Measurements from ENCODE around the gene TRAIP.

Gene TRAIP

GRCh38 chr3:49876567-49876966 is 20.2 kb upstream of the TRAIP start:
- no peak for DNase-seq (ENCODE audit: low read depth)

DNA sequence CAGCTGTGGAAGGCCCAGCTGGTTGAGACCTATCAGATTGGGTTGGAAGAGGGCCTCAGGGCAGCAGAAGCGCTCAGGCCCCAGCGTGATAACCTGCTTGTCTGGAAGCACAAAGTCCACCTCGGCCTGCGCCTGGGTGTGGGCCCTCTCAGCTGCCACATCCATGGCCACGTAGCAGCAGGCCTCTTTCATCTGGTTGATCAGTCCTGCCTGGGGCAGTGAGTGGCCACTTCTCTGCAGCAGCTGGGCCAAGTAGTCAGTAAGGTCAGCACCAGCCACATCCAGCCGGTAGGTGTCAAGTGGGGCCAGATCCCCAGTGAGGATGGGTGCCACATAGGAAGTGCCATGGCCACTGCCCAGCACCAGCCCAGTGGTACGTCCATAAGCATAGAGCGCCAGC is 17.3 kb upstream of the TRAIP start:
- DNase-seq (ENCODE audit: low read depth), result no peak

DNA sequence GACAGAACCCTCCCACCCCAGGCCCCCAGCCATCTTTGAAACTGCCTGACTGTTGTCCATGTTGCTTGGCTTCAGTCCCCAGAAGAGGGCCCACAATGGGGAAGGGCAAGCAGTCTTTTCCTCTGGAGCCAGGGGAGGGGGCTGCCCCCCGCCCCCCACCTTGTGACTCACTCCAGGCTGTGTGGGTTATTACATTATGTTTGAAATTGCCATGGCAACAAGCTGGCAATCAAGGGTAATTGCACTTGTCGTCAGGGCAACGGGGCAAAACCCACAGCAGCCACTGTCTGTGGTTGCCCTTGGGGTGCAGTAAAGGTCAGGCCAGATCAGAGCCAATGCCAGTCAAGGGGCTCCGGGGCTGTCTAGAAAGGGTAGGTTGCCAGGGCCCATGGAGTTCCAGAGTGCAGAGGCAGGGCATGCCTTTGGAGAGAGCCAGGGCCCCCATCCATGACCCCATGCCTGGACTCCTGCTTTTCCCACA is 16.5 kb upstream of the TRAIP start:
- no peak for DNase-seq (ENCODE audit: low read depth)

- no peak for DNase-seq (ENCODE audit: low read depth)
These were observed 15.3 kb upstream of the TRAIP start for GRCh38 chr3:49871531-49872153.

- DNase-seq (ENCODE audit: low read depth), result no peak
These were observed 13.3 kb upstream of the TRAIP start, which contains the start of gene CAMKV for GRCh38 chr3:49869525-49870126. Gene CAMKV, minus strand, starts transcription at chr3:49869906. Its CDS starts 7,518 bp downstream, at chr3:49862388.

GRCh38 chr3:49868862-49869466 is 12.6 kb upstream of the TRAIP start:
- DNase-seq (ENCODE audit: low read depth), result no peak

GRCh38 chr3:49867871-49868321 is 11.5 kb upstream of the TRAIP start:
- DNase-seq (ENCODE audit: low read depth), result no peak

DNA sequence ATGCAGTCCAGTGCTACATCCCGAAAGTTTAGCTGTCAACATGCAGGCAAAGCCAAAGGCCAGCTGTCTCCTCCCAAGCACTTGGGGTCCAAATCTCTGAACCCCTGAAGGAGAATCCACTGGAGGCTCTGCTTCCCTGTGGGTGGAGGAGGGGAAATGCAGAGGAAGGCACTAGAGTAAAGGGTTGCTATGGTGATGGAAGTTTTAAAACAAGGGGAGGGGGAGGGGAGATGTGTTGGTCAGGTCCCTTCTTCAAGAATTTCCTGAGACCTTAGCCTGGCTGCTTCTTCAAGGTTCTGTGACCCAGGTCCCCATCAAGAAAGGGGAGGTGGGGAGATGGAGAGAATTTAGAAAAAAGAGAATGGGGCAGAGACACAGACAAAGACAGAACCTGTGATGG is 11.0 kb upstream of the TRAIP start:
- DNase-seq (ENCODE audit: low read depth), result no peak

GRCh38 chr3:49865198-49865784 is 8.9 kb upstream of the TRAIP start:
- no peak for DNase-seq (ENCODE audit: low read depth)

- DNase-seq (ENCODE audit: low read depth), result no peak
These were observed 8.1 kb upstream of the TRAIP start for GRCh38 chr3:49864505-49864904.

DNA sequence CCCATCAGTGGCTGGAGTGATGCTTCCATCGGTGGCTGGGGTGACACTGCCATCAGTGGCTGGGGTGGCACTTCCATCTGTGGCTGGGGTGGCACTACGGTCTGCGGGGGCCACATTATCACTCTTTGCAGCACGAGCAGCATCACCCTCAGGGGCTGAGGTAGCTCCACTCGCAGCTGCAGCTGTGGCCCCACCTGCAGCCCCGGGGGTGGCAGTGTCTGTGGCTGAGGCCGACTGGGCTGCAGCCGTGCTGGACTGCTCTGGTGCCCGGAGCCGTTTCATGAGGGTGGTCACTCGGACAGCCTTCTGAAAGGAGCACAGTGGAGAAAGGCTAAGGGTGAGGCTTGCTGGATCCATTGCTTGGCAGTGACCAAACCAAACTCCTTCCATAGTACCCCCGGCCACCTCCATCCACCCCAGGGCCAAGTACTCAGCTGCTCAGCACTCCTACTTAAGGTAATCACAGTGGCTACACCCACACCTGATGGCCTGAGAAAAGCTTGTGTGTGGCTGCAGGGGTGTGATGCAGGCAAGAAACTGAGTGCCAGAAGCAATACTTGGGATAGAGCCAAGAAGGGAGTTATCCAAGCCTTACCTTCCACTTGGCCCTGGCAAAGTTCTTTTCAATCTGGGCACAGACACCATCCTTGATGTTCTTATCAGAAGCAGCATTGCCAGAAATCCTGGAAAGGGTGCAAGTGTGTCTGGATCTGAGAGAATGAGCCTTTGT is 3.4 kb upstream of the TRAIP start:
- no peak for DNase-seq (ENCODE audit: low read depth)

DNA sequence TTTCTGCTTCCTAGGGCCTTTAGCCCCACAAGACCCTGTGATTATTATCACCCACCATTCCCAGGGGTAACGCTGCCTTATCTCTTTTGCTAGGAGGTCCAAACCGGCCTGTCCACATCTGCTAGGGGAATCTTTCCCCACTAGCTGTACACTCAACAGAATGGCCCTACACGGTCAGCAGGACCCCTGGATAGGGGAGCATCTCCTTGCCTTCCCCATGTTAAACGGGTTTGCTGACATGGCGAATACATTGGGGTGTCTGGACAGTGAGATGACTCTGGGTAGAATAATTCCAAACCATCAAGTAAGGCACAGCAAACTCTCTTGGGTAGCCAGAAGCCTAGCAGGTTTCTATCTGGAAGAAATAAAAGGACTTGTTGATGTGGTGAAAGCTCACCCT is 702 bp downstream of the TRAIP start:
- DNase-seq (ENCODE audit: low read depth), result no peak

DNA sequence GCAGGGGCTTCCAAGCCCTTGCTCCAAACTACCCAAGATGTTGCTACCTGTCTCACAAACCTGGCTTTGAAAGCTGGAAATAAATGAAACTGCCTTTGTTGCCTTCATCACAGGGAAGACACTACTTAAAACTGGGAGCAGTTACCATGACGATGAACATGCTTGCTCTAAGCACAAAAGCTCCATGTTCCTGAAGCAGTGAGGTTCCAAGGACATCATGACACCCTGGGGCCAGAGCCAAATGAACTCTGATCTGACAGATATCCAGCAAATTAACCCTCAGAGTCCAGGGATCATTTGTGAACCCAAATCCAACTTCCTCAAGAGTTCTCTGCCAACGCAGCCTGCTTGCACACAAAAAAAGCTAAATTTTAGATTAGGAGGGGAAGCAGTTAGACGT is 10.7 kb downstream of the TRAIP start:
- DNase-seq (ENCODE audit: low read depth), result no peak

DNA sequence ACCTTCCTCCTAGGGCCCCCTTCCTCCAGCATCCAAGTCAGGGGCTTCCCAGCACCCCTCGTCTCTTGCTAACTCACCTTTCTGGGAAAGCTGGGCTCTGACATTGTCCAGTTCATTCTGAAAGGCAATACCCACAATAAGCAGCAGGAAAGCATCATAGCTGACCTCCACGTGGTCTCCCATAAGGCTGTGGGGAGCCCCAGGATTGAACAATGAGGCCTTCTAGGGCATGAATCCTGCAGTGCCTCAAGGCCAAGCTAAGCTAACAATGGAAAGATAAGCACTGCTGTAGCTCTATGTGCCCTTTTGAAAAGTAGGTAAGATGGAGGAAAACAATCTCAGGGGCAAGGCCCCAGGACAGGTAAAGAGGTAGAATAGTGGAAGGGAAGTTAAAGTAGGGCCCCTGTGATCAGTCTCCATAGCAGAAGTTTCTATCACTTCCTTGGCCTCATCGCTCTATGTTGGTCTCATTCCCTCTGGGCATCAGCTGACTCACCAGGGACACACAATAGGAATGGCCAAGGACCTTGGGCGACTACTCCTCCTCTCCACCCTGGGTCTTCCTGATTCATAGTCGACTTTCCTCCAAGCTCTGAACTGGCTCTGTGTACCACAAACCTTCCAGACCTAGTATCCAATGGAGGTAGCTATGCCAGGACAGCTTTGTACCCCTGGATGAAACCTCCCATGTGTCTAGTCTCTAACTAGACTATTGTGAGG is 11.7 kb downstream of the TRAIP start:
- no peak for DNase-seq (ENCODE audit: low read depth)

- DNase-seq (ENCODE audit: low read depth), result no peak
These were observed 13.4 kb downstream of the TRAIP start for GRCh38 chr3:49842843-49843517.

GRCh38 chr3:49841806-49842205 is 14.6 kb downstream of the TRAIP start:
- no peak for DNase-seq (ENCODE audit: low read depth)

GRCh38 chr3:49841126-49841696 is 15.2 kb downstream of the TRAIP start:
- no peak for DNase-seq (ENCODE audit: low read depth)

DNA sequence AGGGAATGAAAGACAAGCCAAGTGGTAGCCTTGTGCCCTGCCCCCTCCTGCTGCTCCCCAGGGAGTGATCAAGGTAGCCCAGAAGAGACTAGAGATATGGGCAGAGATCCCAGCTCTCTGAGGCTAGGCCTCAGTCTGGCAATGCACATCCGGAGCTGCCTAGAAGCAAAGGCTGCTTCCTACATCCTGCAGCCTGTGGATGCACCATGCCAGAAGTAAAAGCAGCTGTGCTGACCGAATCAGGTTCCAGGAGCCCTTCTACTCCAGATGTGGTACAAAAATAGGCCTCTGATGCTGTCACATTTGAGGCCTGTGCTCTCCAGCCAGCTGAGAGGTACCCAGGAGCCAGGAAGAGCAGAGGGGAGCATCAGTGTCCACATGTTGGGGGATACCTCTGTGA is 16.0 kb downstream of the TRAIP start:
- DNase-seq (ENCODE audit: low read depth), result no peak

- peak; percentile 53 for DNase-seq (ENCODE audit: low read depth)
These were observed 17.1 kb downstream of the TRAIP start for GRCh38 chr3:49839193-49839809.

- no peak for DNase-seq (ENCODE audit: low read depth)
These were observed 25.0 kb downstream of the TRAIP start for GRCh38 chr3:49831341-49831740.

Data from stimulated activated CD8-positive, alpha-beta memory T cell treated with anti-CD3 and anti-CD28 coated beads, Interleukin-12 subunit alpha, Interleukin-12 subunit beta, amount 100 ng/mL, for 4 hours (primary cell).